Lower leg skin (tissue), 3 donors: ENCODE data around the gene PCCA.

Experiments
- POLR2A ChIP-seq, 2 donors: fragments of 450-650 bp; IDR thresholded peaks; one replicate each; pipeline ENCODE4 v1.6.1; 2016 to 2017; ENCODE audit warnings: antibody characterized with exemption in 2 of 2, mild to moderate bottlenecking in 1 of 2, moderate library complexity in 1 of 2
- TF ChIP-seq, protein P1 (sequence below), 3 donors: fragments of 450-650 bp; IDR thresholded peaks; one replicate each; pipeline ENCODE4 v1.5.1; 2016; ENCODE audit warnings: antibody characterized with exemption in 3 of 3, mild to moderate bottlenecking in 3 of 3, moderate library complexity in 2 of 3

GRCh38 chr13:100528353-100528752, 439.5 kb downstream of the PCCA start:
- TF ChIP-seq, protein P1, sequence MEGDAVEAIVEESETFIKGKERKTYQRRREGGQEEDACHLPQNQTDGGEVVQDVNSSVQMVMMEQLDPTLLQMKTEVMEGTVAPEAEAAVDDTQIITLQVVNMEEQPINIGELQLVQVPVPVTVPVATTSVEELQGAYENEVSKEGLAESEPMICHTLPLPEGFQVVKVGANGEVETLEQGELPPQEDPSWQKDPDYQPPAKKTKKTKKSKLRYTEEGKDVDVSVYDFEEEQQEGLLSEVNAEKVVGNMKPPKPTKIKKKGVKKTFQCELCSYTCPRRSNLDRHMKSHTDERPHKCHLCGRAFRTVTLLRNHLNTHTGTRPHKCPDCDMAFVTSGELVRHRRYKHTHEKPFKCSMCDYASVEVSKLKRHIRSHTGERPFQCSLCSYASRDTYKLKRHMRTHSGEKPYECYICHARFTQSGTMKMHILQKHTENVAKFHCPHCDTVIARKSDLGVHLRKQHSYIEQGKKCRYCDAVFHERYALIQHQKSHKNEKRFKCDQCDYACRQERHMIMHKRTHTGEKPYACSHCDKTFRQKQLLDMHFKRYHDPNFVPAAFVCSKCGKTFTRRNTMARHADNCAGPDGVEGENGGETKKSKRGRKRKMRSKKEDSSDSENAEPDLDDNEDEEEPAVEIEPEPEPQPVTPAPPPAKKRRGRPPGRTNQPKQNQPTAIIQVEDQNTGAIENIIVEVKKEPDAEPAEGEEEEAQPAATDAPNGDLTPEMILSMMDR (IDR thresholded peaks at IDR 0.05) = no peak
- TF ChIP-seq POLR2A (IDR thresholded peaks at IDR 0.05) = no peak
